Stimulated activated CD8-positive, alpha-beta memory T cell treated with anti-CD3 and anti-CD28 coated beads, Interleukin-15, amount 100 ng/mL, for 1 hour (primary cell): ENCODE data around the gene RBM18.

Experiments used
- DNase-seq: peaks from one replicate; pipeline ENCODE4 v3.0.0-alpha.2; 2020; ENCODE audit warnings: low read depth

The RBM18 gene

GRCh38 chr9:122258886-122259415 lies 5.7 kb downstream of the RBM18 start:
- no peak for DNase-seq

GRCh38 chr9:122256206-122256605 lies 8.4 kb downstream of the RBM18 start:
- DNase-seq, result no peak

DNA sequence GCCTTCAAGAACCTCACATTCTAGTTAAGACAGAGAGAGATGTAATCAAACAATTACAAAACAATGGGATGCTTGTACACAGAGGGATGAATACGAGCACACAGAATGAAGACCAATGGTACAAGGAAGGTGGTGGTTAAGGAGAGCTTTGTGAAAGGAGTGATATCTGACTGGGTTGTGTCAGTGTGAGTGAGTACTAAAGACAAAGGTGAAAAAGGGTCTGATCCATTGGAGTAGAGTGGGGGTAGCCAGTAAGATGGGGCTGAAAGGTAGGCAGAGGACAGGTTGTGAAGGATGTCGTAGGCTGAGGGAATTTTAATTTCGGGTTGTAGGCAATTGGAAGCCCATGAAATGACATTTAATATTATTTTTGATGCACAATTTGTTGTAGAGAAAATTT lies 9.9 kb downstream of the RBM18 start:
- DNase-seq, result no peak

DNA sequence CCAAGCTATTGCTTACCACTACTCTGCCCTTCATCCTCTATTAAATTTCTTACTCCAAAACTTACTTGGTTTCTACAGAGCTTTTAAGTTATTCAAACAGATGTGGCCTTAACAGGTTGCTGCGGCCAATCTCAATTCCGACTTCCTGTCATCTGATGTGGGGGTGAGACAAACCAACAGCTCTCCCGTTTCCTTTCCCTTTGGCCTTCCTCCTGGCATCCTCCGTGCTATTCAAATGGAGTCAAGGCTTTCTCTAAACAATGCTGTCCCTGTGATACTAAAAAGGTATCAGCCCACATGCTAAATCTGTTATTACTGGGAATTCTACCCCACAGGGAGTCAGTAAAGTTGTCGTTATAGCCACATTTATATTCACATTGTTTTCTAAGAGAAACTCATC lies 11.8 kb downstream of the RBM18 start:
- DNase-seq, result no peak

DNA sequence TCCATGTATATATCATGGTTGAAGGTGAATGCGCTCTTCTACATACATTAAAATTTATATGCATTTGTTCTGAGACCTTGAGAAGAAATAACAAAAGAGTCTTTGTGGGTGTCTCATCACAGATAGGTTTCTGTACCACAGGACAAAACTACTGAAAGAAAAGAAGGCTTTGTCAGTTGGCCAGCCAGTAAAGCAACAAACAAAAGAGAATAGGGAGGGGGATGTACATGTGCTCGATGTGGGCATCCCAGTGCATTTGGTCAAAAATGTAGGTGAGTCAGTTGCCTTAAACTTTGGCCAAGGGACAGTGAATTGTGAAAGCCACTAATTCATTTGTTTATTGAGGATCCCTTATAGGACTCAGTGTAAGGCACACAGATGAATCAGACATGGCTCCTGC lies 13.3 kb downstream of the RBM18 start:
- DNase-seq, result no peak

DNA sequence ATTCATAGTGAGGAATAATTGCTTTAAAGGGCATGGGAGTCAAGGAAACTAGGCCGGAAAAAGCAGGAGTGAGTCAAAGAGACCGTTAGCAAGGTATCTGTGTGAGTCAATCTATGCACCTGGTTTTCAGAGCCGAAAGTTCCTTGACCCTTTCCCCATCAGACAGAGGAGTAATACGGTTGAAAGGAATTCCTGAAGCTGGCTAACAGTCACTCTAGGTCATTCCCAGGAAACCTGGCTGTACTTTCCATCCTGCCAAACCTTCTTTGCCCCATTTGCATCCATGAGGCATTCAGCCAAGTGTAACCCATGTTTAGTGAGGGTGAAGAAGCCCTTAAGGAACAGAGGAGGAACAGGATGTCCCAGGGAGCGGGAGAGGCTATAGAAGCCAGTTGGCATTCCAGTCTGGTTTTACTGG lies 16.2 kb downstream of the RBM18 start:
- DNase-seq, result no peak

- DNase-seq, result no peak
Measured at GRCh38 chr9:122246666-122247065, 18.0 kb downstream of the RBM18 start.

DNA sequence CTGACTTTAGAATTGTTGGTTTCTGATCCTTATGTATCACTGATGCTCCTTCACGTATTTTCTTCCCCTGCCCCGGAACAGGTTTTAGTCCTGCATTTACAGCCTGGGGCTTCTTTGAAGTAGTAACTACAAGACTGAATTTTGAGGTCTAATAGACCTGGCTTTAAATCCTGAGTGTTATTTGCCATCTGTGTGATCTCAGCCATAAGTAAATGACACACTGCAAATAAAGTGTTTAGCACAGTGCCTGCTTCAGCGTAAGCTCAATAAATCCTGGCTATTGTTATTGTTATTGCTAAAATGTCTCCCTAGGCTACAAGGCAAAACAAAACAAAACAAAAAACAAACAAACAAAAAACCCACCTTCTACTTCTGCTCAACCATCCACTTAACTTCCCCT lies 20.3 kb downstream of the RBM18 start:
- no peak for DNase-seq

GRCh38 chr9:122239722-122240121 lies 24.9 kb downstream of the RBM18 start:
- DNase-seq, result no peak

GRCh38 chr9:122236681-122237080 lies 28.0 kb downstream of the RBM18 start:
- no peak for DNase-seq

- DNase-seq, result no peak
Measured at GRCh38 chr9:122234022-122234748, 30.5 kb downstream of the RBM18 start.

DNA sequence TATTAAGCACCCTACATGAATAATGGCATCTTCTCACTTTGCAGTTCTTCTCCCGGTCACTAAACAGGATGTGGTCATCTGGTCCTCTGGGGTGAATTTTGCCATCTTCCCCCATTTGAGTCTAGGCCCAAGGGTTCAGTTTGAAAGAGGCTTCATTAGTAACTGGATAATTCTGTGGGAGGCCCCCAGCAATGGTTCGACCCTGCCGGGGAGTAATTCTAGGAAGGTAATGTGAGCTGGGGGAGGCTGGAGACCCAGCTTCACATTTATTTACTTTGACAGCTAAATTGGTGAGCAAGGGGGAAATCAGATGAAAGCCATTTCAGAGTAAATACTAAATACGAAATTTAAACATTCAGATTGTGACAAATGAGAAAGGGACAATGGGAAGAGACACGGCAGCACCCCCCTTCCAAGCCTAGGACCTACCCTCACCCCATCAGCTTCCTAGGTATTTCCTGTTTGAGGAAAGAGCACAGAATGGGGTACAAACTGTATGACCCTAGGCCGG lies 31.8 kb downstream of the RBM18 start:
- no peak for DNase-seq

- no peak for DNase-seq
Measured at GRCh38 chr9:122229485-122229837, 35.2 kb downstream of the RBM18 start.

DNA sequence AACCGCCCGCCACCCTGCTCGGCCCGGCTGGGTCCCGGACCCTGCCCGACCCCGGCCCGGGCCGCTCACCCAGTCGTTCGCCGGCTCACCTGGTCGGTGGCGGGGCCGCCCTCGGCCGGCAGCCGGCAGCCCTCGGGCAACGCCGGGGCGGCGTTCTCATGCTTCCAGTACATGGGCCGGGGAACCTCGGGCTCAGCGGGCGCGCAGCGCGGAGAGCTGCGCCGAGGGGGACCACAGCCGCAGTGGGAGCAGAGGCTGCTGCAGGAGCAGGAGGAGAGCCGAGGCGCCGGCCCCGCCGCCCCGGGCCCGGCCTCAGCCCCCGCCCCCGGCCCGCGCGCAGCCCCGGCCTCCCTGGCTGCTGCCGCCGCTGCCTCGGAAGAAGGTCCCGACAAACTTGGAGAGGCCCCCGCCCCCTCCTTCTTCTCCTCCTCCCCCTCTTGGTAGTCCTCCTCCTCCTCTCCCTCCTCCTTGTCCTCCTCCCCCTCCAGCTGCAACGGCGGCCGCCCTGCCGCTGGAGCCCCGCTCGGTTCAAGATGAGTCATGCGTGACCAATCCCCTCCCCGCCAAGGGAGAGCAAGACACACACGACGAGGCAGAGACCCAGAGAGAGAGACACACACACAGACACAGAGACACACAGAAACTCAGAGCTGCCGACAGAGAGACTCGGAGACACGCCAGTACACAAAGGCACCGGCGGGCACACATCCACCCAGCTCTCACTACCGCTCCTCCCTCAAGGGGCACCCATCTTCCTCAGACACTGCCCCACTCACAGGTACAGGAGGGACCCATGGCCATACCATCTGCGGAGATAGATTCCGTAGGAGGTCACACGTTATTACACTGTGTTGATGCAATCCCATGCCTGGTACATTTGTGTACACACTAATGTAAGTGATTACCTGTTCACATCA lies 35.8 kb downstream of the RBM18 start, which contains the start of gene LHX6:
LHX6 (minus strand) TSS at position 390 of the 917 bp plus-strand sequence; CDS start at position 173, 217 bp downstream.
- DNase-seq, result no peak

- no peak for DNase-seq
Measured at GRCh38 chr9:122228191-122228567, 36.5 kb downstream of the RBM18 start.

- no peak for DNase-seq
Measured at GRCh38 chr9:122227575-122227900, 37.1 kb downstream of the RBM18 start.

DNA sequence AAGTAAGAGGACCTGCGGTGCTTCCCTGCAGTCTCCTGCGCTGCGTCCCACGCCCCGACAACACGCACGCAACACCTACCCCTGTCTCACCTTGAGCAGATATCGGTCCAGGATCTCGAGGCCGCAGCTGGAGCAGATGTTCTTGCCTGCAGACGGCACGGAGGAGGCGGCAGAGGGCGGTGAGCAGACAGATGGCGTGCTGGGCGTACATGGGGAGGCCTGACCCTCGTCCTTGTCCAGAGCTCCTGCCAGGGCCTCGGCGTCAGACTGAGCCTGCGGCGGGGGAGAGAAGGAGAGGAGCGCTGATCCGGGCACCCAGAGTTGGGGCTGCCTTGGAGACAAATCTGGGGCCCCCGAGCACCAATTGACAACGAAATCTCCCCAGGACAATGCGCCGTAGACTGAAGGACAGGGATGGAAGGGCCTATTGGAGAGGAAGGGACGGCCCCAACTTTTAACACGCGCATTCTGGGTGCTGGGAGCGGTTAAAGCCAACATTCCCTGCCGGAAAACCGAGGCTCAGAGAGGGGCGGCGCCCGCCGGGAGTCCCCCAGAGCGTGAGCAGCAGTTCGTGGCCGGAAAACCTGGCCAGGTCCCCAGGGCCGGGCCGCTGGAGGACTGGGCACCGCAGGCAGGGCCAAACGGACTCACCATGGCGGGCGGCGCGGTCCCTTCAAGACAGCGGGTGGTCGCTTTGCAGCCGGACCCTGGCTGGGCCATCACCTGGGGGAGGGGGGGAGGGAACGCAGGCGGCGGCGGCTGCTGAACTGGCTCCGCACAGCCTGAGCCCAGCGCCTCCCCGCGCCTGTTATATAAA lies 37.7 kb downstream of the RBM18 start:
- no peak for DNase-seq

- DNase-seq, result no peak
Measured at GRCh38 chr9:122226142-122226757, 38.4 kb downstream of the RBM18 start.

- no peak for DNase-seq
Measured at GRCh38 chr9:122225312-122226141, 39.1 kb downstream of the RBM18 start.

- no peak for DNase-seq
Measured at GRCh38 chr9:122223435-122223834, 41.2 kb downstream of the RBM18 start.

DNA sequence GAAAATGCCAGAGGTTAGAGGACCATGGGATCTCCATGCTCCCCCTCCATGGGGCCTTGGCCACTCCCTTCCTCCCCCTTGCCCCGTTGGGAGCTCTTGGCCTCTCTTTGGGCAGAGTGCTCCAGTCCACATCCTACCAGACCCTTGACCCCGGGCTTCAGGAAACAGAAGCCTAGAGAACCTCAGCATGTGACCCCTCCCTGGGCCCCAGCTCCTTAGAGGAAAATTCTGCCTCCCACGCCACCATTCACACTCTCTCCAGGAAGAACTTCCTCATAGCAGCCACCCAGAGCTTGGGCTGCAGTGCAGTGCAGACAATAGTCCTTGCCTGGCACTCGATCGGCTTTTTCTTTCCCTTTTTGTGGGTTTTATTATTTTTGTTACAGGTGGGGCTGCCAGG lies 41.8 kb downstream of the RBM18 start:
- no peak for DNase-seq
